B cell (primary cell): ENCODE results near the gene CLEC4G. TPM values are rescaled to one million over a fixed set of nuclear protein-coding genes. Genes with fewer than 3 reads are reported as not detected.

Source experiments
- ATAC-seq: fragments of 200-7000 bp; cut with Tn5 transposase; one replicate; pipeline ENCODE4 v1.10.0; 2021; ENCODE audit warnings: low read depth, mild to moderate bottlenecking, moderate number of reproducible peaks, moderate library complexity
- CTCF ChIA-PET: fragments of 350-600 bp; sonication (Branson Sonifier 250); formaldehyde crosslinking; loops from one replicate; lab custom pipeline; 2021; ENCODE audit warnings: antibody characterized with exemption, inconsistent platforms; lab: Charles Lee
- POLR2A ChIA-PET: fragments of 350-600 bp; sonication (Branson Sonifier 250); formaldehyde crosslinking; loops from one replicate; lab custom pipeline; 2021; ENCODE audit warnings: antibody characterized with exemption; lab: Charles Lee
- DNase-seq: peaks from one replicate; pipeline ENCODE4 v3.0.0; 2013
- H2AFZ ChIP-seq: 2 replicates; pipeline ENCODE4 v1.6.1; 2012; ENCODE audit warnings: mild to moderate bottlenecking, low read depth, low read length; ENCODE audit not compliant: insufficient read depth, poor library complexity, severe bottlenecking
- H3K27ac ChIP-seq, 2 donors: 1 replicate in 1 of 2; 2 replicates in 1 of 2; pipeline ENCODE4 v1.5.1; 2012 to 2013; ENCODE audit warnings: low read length in 2 of 2, mild to moderate bottlenecking in 2 of 2, moderate library complexity in 1 of 2
- H3K27me3 ChIP-seq, 4 experiments: fragments of 200-600 bp in 1 of 4; sonication (generic) in 1 of 4; replicated peaks in 1 of 4; 1 replicate in 2 of 4; 2 replicates in 2 of 4; pipeline versions ENCODE4 v1.6.1 to v1.7.0; 2013 to 2016; ENCODE audit warnings: low read length in 3 of 4, mild to moderate bottlenecking in 2 of 4, mixed read lengths in 1 of 4, moderate library complexity in 1 of 4; ENCODE audit not compliant: insufficient read depth in 4 of 4, control insufficient read depth in 3 of 4; ENCODE audit errors: control extremely low read depth in 1 of 4
- H3K36me3 ChIP-seq, 2 experiments: replicated peaks in 1 of 2; 1 replicate in 1 of 2; 2 replicates in 1 of 2; pipeline versions ENCODE4 v1.6.1 to v1.7.1; 2013; ENCODE audit warnings: low read length in 1 of 2; ENCODE audit not compliant: insufficient read depth in 2 of 2, control insufficient read depth in 1 of 2; ENCODE audit errors: control extremely low read depth in 1 of 2, extremely low read depth in 1 of 2
- H3K4me1 ChIP-seq, 2 donors: fragments of 200-600 bp in 1 of 2; sonication (generic) in 1 of 2; 1 replicate in 1 of 2; 2 replicates in 1 of 2; pipeline versions ENCODE4 v1.5.1 to v1.6.1; 2013 to 2017; ENCODE audit warnings: low read length in 2 of 2; ENCODE audit not compliant: control insufficient read depth in 2 of 2, insufficient read depth in 2 of 2
- H3K4me2 ChIP-seq: replicated peaks from 2 replicates; pipeline ENCODE3; 2012; ENCODE audit warnings: mild to moderate bottlenecking, low read depth, low read length; ENCODE audit not compliant: poor library complexity, severe bottlenecking
- H3K4me3 ChIP-seq, 5 experiments: fragments of 200-600 bp in 1 of 5; sonication (generic) in 1 of 5; 1 replicate in 3 of 5; 2 replicates in 2 of 5; pipeline versions ENCODE4 v1.5.1 to v1.7.0; 2011 to 2016; ENCODE audit warnings: low read length in 4 of 5, mild to moderate bottlenecking in 4 of 5, low read depth in 2 of 5, control low read depth in 1 of 5, moderate library complexity in 1 of 5; ENCODE audit not compliant: insufficient read depth in 1 of 5; ENCODE audit errors: control extremely low read depth in 1 of 5, extremely low read depth in 1 of 5
- H3K79me2 ChIP-seq: fragments of 200-600 bp; sonication (generic); one replicate; pipeline ENCODE4 v1.6.0; 2016; ENCODE audit warnings: low read length; ENCODE audit not compliant: control insufficient read depth, insufficient read depth
- H3K9ac ChIP-seq: fragments of 200-600 bp; sonication (generic); 2 replicates; pipeline ENCODE4 v1.6.1; 2017; ENCODE audit warnings: mild to moderate bottlenecking, low read length, moderate library complexity
- H3K9me3 ChIP-seq, 3 donors: one replicate each; pipeline versions ENCODE4 v1.6.1 to v1.7.1; 2013; ENCODE audit warnings: low read length in 2 of 3; ENCODE audit not compliant: control insufficient read depth in 2 of 3, insufficient read depth in 1 of 3; ENCODE audit errors: control extremely low read depth in 1 of 3
- H4K20me1 ChIP-seq: 2 replicates; pipeline ENCODE4 v1.6.0; 2012; ENCODE audit warnings: mild to moderate bottlenecking, low read length; ENCODE audit not compliant: insufficient read depth, control insufficient read depth, poor library complexity, severe bottlenecking
- H3K27ac Mint-ChIP-seq: one replicate; pipeline ENCODE4 v1.8.0; 2021; ENCODE audit warnings: mixed read lengths
- H3K27me3 Mint-ChIP-seq: one replicate; pipeline ENCODE4 v1.8.0; 2021; ENCODE audit warnings: mixed read lengths
- H3K4me1 Mint-ChIP-seq: one replicate; pipeline ENCODE4 v1.8.0; 2021; ENCODE audit warnings: mixed read lengths
- H3K4me3 Mint-ChIP-seq: one replicate; pipeline ENCODE4 v1.8.0; 2021; ENCODE audit warnings: mixed read lengths
- H3K9me3 Mint-ChIP-seq: one replicate; pipeline ENCODE4 v1.8.0; 2022; ENCODE audit warnings: mixed read lengths; ENCODE audit not compliant: insufficient read depth
- EZH2 ChIP-seq: IDR thresholded peaks from 2 replicates; pipeline ENCODE4 v1.6.1; 2012; ENCODE audit warnings: borderline replicate concordance, low read depth, mild to moderate bottlenecking, moderate library complexity, low read length; ENCODE audit not compliant: insufficient read depth, poor library complexity, severe bottlenecking
- WGBS: methylation state at CpG from one replicate; pipeline ENCODE4 v1.1.5; 2013; ENCODE audit warnings: missing lambda C conversion rate; ENCODE audit not compliant: insufficient coverage; 5-methylcytosine and 5-hydroxymethylcytosine counted together
- intact Hi-C: fragments of 100-400 bp; cut with micrococcal nuclease; formaldehyde crosslinking; loops from one replicate; pipeline ENCODE4 v1.10.0; 2022
- polyA plus RNA-seq: library from polyadenylated mRNA; depleted of rRNA; stranded (reverse); fragments of >200 nt; gene quantifications from 2 replicates; pipeline ENCODE4 v1.2.3, GENCODE V29; 2012
- total RNA-seq, 2 donors: library from RNA; stranded (reverse); fragments of 120-200 nt in 1 of 2; gene quantifications; 1 replicate in 1 of 2; 2 replicates in 1 of 2; pipeline versions ENCODE4 v1.2.3 to v1.2.4, GENCODE V29; 2013 to 2022
- TF ChIP-seq, protein P1 (sequence below): fragments of 200-600 bp; IDR thresholded peaks from one replicate; pipeline ENCODE4 v1.8.0; 2022; ENCODE audit warnings: antibody characterized with exemption, mild to moderate bottlenecking

CLEC4G gene
- total and polyA plus RNA-seq, 2 donors (not counting 1 experiment from before 2014, with no cell fraction given) = 1.3 TPM; not detected in 1

DNA sequence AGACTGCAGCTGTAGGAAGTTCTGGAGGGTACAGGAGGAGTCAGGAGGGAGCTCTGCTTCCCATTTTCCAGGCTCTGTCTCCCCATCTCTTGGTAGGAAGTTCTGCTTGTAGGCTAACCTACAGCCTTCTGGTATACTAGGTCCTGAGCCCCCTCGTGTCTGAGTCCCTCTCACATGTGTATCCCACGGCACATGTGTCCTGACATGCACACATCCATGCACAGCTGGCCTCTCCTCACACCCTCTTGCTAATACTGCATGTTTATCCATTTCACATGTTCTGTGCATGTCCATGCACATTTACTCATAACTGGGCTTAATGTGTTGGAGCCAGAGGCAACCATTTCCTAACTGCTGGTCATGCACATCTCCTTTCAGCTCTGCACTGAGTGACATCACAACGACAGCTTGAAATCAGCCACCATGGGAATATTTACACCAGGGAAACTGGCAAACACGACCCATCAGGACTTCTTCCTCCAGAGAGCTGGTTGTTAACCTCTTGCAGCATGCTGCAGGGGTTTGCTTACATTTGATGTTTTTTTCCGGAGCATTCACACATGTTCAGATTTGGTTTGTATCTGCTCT, 12.4 kb upstream of the CLEC4G start:
- Mint-ChIP-seq H3K27me3 (peaks cover 8% of the 10 kb centered on the region), H3K4me3 (peak overlapping the region; percentile 18), H3K9me3 (no peaks in the 10 kb centered on the region), H3K4me1 (peaks cover 55% of the 10 kb centered on the region), H3K27ac (peak overlapping the region; percentile 4)
- H3K27me3 ChIP-seq = peaks cover 0 to 5% (median 0%) of the 10 kb centered on the region in 4 experiments
- H2AFZ ChIP-seq = no peak overlapping the region
- no peak for TF ChIP-seq EZH2
- TF ChIP-seq, protein P1, sequence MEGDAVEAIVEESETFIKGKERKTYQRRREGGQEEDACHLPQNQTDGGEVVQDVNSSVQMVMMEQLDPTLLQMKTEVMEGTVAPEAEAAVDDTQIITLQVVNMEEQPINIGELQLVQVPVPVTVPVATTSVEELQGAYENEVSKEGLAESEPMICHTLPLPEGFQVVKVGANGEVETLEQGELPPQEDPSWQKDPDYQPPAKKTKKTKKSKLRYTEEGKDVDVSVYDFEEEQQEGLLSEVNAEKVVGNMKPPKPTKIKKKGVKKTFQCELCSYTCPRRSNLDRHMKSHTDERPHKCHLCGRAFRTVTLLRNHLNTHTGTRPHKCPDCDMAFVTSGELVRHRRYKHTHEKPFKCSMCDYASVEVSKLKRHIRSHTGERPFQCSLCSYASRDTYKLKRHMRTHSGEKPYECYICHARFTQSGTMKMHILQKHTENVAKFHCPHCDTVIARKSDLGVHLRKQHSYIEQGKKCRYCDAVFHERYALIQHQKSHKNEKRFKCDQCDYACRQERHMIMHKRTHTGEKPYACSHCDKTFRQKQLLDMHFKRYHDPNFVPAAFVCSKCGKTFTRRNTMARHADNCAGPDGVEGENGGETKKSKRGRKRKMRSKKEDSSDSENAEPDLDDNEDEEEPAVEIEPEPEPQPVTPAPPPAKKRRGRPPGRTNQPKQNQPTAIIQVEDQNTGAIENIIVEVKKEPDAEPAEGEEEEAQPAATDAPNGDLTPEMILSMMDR = no peak
- H3K4me1 ChIP-seq = peaks cover 34 to 36% of the 10 kb centered on the region in 2 donors
- ChIA-PET POLR2A (interaction anchor here (0.7 to 1.4 kb wide), 3 partner anchors 39 to 584 kb away, joined by 3 to 9 read pairs (median 3); partner anchors contain the start of gene FCER2), CTCF (interaction anchor here (0.9 to 3.1 kb wide), 4 partner anchors 55 to 66 kb away, joined by 3 to 11 read pairs (median 6); partner anchors contain the start of genes MCEMP1 and TRAPPC5)
- DNase-seq = peak; percentile 31
- H3K79me2 ChIP-seq = no peaks in the 10 kb centered on the region
- H4K20me1 ChIP-seq = no peaks in the 10 kb centered on the region
- 60% methylated on average over 4 of the region's 5 CpGs for whole genome bisulfite sequencing
- H3K4me2 ChIP-seq = no peak overlapping the region
- no peak for ATAC-seq
- peaks cover 3 to 4% (median 3%) of the 10 kb centered on the region in 3 donors for H3K9me3 ChIP-seq
- no peaks in the 10 kb centered on the region for H3K36me3 ChIP-seq
- no peak overlapping the region for H3K9ac ChIP-seq
- intact Hi-C loops = loop anchor here (5.0 kb wide), 1 partner anchor 53 kb away; no protein-coding TSS in a partner anchor
- H3K27ac ChIP-seq = no peak overlapping the region
- H3K4me3 ChIP-seq = no peak overlapping the region

DNA sequence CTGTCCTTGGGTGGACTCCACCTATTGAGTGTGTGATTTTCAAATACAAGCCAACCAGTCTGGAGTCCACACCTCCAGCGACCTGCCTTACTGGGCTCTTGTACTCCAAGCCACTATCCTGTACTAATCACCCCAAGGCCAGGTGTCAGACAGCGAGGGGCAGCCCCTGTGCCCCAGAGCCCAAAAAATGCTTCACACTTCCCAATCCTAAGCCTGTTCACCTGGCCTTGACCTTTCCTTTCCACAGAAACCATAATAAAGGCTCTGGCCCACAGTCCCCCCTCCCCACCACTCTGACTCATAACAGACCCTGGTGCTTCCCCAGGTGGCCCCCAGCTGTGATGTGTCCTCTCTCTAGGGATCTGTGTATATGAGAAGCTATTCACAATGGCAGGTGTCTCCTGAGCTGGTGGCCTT, 11.5 kb upstream of the CLEC4G start:
- Histone ChIP-seq H3K27me3 (peaks cover 0 to 5% (median 0%) of the 10 kb centered on the region in 4 experiments), H3K4me2 (no peak overlapping the region), H3K9ac (no peak overlapping the region), H3K79me2 (no peaks in the 10 kb centered on the region), H4K20me1 (no peaks in the 10 kb centered on the region), H3K9me3 (peaks cover 2 to 4% (median 3%) of the 10 kb centered on the region in 3 donors), H3K4me1 (peaks cover 28 to 30% of the 10 kb centered on the region in 2 donors), H3K27ac (no peak overlapping the region), H2AFZ (no peak overlapping the region), H3K36me3 (no peaks in the 10 kb centered on the region), H3K4me3 (no peak overlapping the region)
- WGBS = 69% methylated on average over 2 of the region's 2 CpGs
- H3K4me3 Mint-ChIP-seq = peak overlapping the region; percentile 30
- CTCF ChIA-PET = interaction anchor here (0.7 to 3.1 kb wide), 5 partner anchors 56 to 180 kb away, joined by 3 to 11 read pairs (median 4); partner anchors contain the start of genes MCEMP1 and TRAPPC5
- POLR2A ChIA-PET = interaction anchor here (0.7 to 1.4 kb wide), 3 partner anchors 38 to 583 kb away, joined by 3 to 9 read pairs (median 3); partner anchors contain the start of gene FCER2
- DNase-seq (peak; percentile 43), ATAC-seq (peak; percentile 88)
- peaks cover 52% of the 10 kb centered on the region for H3K4me1 Mint-ChIP-seq
- TF ChIP-seq, protein P1 = no peak
- no peak for TF ChIP-seq EZH2
- H3K9me3 Mint-ChIP-seq = no peaks in the 10 kb centered on the region
- intact Hi-C loops = loop anchor here (2.0 to 5.0 kb wide), 2 partner anchors 25 to 54 kb away; no protein-coding TSS in a partner anchor
- H3K27ac Mint-ChIP-seq = no peak overlapping the region
- H3K27me3 Mint-ChIP-seq = peaks cover 8% of the 10 kb centered on the region
